GM23338 (cell line): ENCODE measurements around the gene DNAJB13. TPM values are rescaled to one million over a fixed set of nuclear protein-coding genes. Genes with fewer than 3 reads are reported as not detected.

ENCODE experiments used
- ATAC-seq: fragments of 200-7000 bp; cut with Tn5 transposase; 3 replicates; pipeline ENCODE4 v1.9.1; 2020
- DNase-seq: peaks from one replicate; pipeline ENCODE4 v3.0.0-alpha.2; 2015; ENCODE audit warnings: low spot score
- H2AFZ ChIP-seq: fragments of 200-600 bp; sonication (generic); 2 replicates; pipeline ENCODE4 v1.8.0; 2016; ENCODE audit warnings: antibody characterized with exemption, mild to moderate bottlenecking, moderate library complexity
- H3F3A ChIP-seq: fragments of 200-600 bp; sonication (generic); replicated peaks from 2 replicates; pipeline ENCODE4 v1.8.0; 2017; ENCODE audit warnings: antibody characterized with exemption, mixed run types, low read depth
- H3K27ac ChIP-seq: fragments of 200-600 bp; sonication (generic); 2 replicates; pipeline ENCODE4 v1.6.1; 2016; ENCODE audit warnings: low read depth
- H3K27me3 ChIP-seq: fragments of 200-600 bp; sonication (generic); 2 replicates; pipeline ENCODE4 v1.8.0; 2016; ENCODE audit warnings: mild to moderate bottlenecking, mixed run types, moderate library complexity; ENCODE audit not compliant: insufficient read depth
- H3K36me3 ChIP-seq: fragments of 200-600 bp; sonication (generic); 2 replicates; pipeline ENCODE4 v1.8.0; 2016; ENCODE audit warnings: mild to moderate bottlenecking; ENCODE audit not compliant: insufficient read depth
- H3K4me1 ChIP-seq: fragments of 200-600 bp; sonication (generic); 2 replicates; pipeline ENCODE4 v1.8.0; 2016; ENCODE audit warnings: mild to moderate bottlenecking, moderate library complexity; ENCODE audit not compliant: insufficient read depth
- H3K4me2 ChIP-seq: fragments of 200-600 bp; sonication (generic); 2 replicates; pipeline ENCODE4 v1.7.1; 2017; ENCODE audit warnings: mixed run types
- H3K4me3 ChIP-seq: fragments of 200-600 bp; sonication (generic); 2 replicates; pipeline ENCODE4 v1.6.1; 2016; ENCODE audit warnings: mixed run types
- H3K79me2 ChIP-seq: fragments of 200-600 bp; sonication (generic); replicated peaks from 2 replicates; pipeline ENCODE4 v1.8.0; 2017; ENCODE audit warnings: mild to moderate bottlenecking; ENCODE audit not compliant: insufficient read depth
- H3K9me2 ChIP-seq: fragments of 200-600 bp; sonication (generic); 2 replicates; pipeline ENCODE4 v1.8.0; 2017; ENCODE audit not compliant: insufficient read depth
- H4K20me1 ChIP-seq: fragments of 200-600 bp; sonication (generic); replicated peaks from 2 replicates; pipeline ENCODE4 v1.8.0; 2017; ENCODE audit warnings: mild to moderate bottlenecking; ENCODE audit not compliant: insufficient read depth
- H3K27ac Mint-ChIP-seq: 2 replicates; pipeline ENCODE4 v1.8.0; 2020; ENCODE audit warnings: inconsistent platforms, mild to moderate bottlenecking, moderate library complexity, mixed read lengths
- H3K27me3 Mint-ChIP-seq: 3 replicates; pipeline ENCODE4 v1.8.0; 2022; ENCODE audit warnings: low read depth, mild to moderate bottlenecking, moderate library complexity, mixed read lengths, inconsistent platforms; ENCODE audit not compliant: insufficient read depth, poor library complexity
- H3K36me3 Mint-ChIP-seq: 3 replicates; pipeline ENCODE4 v1.8.0; 2021; ENCODE audit warnings: low read depth, mild to moderate bottlenecking, inconsistent platforms, moderate library complexity, mixed read lengths
- H3K4me1 Mint-ChIP-seq: 3 replicates; pipeline ENCODE4 v1.8.0; 2020; ENCODE audit warnings: mild to moderate bottlenecking, inconsistent platforms, mixed read lengths
- H3K4me3 Mint-ChIP-seq: 3 replicates; pipeline ENCODE4 v1.8.0; 2021; ENCODE audit warnings: moderate library complexity, mild to moderate bottlenecking, inconsistent platforms, mixed read lengths
- H3K9me3 Mint-ChIP-seq: 3 replicates; pipeline ENCODE4 v1.8.0; 2020; ENCODE audit warnings: moderate library complexity, mild to moderate bottlenecking, inconsistent platforms, mixed read lengths
- CREB1 ChIP-seq: fragments of 250-450 bp; sonication (Bioruptor Pico); IDR thresholded peaks from 2 replicates; pipeline ENCODE4 v1.5.0; 2020; ENCODE audit warnings: low read depth, mild to moderate bottlenecking, moderate library complexity
- EZH2 ChIP-seq: fragments of 200-600 bp; sonication (generic); IDR thresholded peaks from one replicate; pipeline ENCODE4 v1.8.0; 2017; ENCODE audit warnings: antibody characterized with exemption, mild to moderate bottlenecking, low read depth; ENCODE audit not compliant: unreplicated experiment
- EZH2phosphoT487 ChIP-seq: fragments of 200-600 bp; sonication (generic); IDR thresholded peaks from one replicate; pipeline ENCODE4 v1.8.1; 2018; ENCODE audit warnings: antibody characterized with exemption; ENCODE audit not compliant: unreplicated experiment
- JUNB ChIP-seq: IDR thresholded peaks from one replicate; pipeline ENCODE4 v1.6.1; 2016; ENCODE audit warnings: antibody characterized with exemption; ENCODE audit not compliant: unreplicated experiment
- NANOG ChIP-seq: IDR thresholded peaks from 2 replicates; pipeline ENCODE4 v1.6.1; 2016; ENCODE audit warnings: antibody characterized with exemption, borderline replicate concordance
- POLR2AphosphoS5 ChIP-seq: IDR thresholded peaks from 2 replicates; pipeline ENCODE4 v1.6.1; 2016; ENCODE audit warnings: antibody characterized with exemption, low read depth
- STAT1 ChIP-seq: IDR thresholded peaks from one replicate; pipeline ENCODE4 v1.6.1; 2016; ENCODE audit warnings: antibody characterized with exemption; ENCODE audit not compliant: unreplicated experiment
- ZNF114 ChIP-seq: fragments of 250-450 bp; sonication (Bioruptor Pico); IDR thresholded peaks from 2 replicates; pipeline ENCODE4 v1.5.0; 2020; ENCODE audit warnings: mild to moderate bottlenecking, moderate library complexity
- ZNF331 ChIP-seq: fragments of 250-450 bp; sonication (Bioruptor Pico); IDR thresholded peaks from 2 replicates; pipeline ENCODE4 v1.5.0; 2020; ENCODE audit warnings: low read depth, mild to moderate bottlenecking, moderate library complexity
- polyA plus RNA-seq: library from polyadenylated mRNA; unstranded; fragments of >200 nt; fragmentation: Nextera tagmentation; extraction: Ambion mirVana; gene quantifications from 2 replicates; pipeline ENCODE4 v1.2.1, GENCODE V29; 2016
- total RNA-seq: library from RNA; depleted of rRNA; stranded (reverse); fragments of >200 nt; shearing (Covaris generic); gene quantifications from 2 replicates; pipeline ENCODE4 v1.2.3, GENCODE V29; 2014
- TF ChIP-seq, protein P1 (sequence below): IDR thresholded peaks from 2 replicates; pipeline ENCODE4 v1.6.1; 2016; ENCODE audit warnings: antibody characterized with exemption
- TF ChIP-seq, protein P2 (sequence below): fragments of 250-450 bp; sonication (Bioruptor Pico); IDR thresholded peaks from 2 replicates; pipeline ENCODE4 v1.5.0; 2020; ENCODE audit warnings: mild to moderate bottlenecking, moderate library complexity
- TF ChIP-seq, protein P3 (sequence below), 2 experiments: fragments of 200-600 bp in 1 of 2; sonication (generic) in 1 of 2; conservative IDR thresholded peaks; 2 replicates each; pipeline versions ENCODE4 v1.5.1 to v1.6.1; 2016 to 2017; ENCODE audit warnings: antibody characterized with exemption in 2 of 2, low read depth in 2 of 2, mild to moderate bottlenecking in 2 of 2, moderate library complexity in 1 of 2
- TF ChIP-seq, protein P4 (sequence below): IDR thresholded peaks from one replicate; pipeline ENCODE4 v1.6.1; 2018; ENCODE audit warnings: antibody characterized with exemption; ENCODE audit not compliant: unreplicated experiment

Gene DNAJB13
- total and polyA plus RNA-seq, 2 experiments from 2014 or later: 0.14 to 0.32 TPM

DNA sequence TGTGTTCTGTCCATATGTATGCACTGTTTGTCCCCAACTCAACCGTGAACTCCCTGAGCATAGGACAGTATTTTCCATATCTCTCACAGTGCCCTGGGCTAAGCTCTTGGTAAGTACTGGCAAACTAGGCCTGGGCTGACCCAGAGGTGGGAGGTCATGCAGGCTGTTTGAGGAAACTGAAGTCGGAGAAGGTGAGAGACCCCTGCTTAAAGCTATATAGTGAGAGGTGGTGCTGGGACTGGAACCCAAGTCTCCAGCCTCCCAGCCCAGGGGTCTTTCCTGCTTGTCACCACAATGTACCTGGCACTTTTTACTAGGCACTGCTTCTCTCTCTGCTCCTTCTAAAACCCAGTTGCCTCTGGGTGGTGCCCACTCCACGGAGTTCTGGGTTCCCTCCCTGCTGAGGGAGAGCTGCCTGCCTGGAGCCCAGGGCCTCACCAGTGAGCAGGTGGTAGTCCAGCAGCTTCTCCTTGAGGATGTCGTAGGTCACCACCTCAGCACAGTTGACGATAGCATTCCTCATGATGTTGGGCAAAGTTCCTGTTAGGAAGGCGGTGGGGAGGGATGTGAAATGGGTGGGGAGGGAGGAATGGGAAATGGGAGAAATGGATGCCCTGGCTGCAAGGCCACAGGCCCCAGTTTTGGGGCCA is 53.3 kb downstream of the DNAJB13 start:
- Mint-ChIP-seq H3K4me1 (peaks cover 17% of the 10 kb centered on the region), H3K4me3 (no peak overlapping the region), H3K27me3 (peaks cover 7% of the 10 kb centered on the region), H3K36me3 (no peaks in the 10 kb centered on the region; the same call in 2 of the 3 replicates), H3K27ac (no peak overlapping the region), H3K9me3 (no peaks in the 10 kb centered on the region)
- H3K27ac ChIP-seq: no peak overlapping the region
- H3K36me3 ChIP-seq: no peaks in the 10 kb centered on the region
- H4K20me1 ChIP-seq: no peaks in the 10 kb centered on the region
- H3K79me2 ChIP-seq: no peaks in the 10 kb centered on the region
- no peaks in the 10 kb centered on the region for H3K4me1 ChIP-seq
- no peak overlapping the region for H3K4me3 ChIP-seq
- no peak overlapping the region for H3K4me2 ChIP-seq
- TF ChIP-seq ZNF331: no peak
- TF ChIP-seq ZNF114: no peak
- TF ChIP-seq JUNB: no peak
- TF ChIP-seq, protein P1, sequence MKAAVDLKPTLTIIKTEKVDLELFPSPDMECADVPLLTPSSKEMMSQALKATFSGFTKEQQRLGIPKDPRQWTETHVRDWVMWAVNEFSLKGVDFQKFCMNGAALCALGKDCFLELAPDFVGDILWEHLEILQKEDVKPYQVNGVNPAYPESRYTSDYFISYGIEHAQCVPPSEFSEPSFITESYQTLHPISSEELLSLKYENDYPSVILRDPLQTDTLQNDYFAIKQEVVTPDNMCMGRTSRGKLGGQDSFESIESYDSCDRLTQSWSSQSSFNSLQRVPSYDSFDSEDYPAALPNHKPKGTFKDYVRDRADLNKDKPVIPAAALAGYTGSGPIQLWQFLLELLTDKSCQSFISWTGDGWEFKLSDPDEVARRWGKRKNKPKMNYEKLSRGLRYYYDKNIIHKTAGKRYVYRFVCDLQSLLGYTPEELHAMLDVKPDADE: no peak
- TF ChIP-seq CREB1 (CRISPR knock-in tag): no peak
- TF ChIP-seq, protein P2, sequence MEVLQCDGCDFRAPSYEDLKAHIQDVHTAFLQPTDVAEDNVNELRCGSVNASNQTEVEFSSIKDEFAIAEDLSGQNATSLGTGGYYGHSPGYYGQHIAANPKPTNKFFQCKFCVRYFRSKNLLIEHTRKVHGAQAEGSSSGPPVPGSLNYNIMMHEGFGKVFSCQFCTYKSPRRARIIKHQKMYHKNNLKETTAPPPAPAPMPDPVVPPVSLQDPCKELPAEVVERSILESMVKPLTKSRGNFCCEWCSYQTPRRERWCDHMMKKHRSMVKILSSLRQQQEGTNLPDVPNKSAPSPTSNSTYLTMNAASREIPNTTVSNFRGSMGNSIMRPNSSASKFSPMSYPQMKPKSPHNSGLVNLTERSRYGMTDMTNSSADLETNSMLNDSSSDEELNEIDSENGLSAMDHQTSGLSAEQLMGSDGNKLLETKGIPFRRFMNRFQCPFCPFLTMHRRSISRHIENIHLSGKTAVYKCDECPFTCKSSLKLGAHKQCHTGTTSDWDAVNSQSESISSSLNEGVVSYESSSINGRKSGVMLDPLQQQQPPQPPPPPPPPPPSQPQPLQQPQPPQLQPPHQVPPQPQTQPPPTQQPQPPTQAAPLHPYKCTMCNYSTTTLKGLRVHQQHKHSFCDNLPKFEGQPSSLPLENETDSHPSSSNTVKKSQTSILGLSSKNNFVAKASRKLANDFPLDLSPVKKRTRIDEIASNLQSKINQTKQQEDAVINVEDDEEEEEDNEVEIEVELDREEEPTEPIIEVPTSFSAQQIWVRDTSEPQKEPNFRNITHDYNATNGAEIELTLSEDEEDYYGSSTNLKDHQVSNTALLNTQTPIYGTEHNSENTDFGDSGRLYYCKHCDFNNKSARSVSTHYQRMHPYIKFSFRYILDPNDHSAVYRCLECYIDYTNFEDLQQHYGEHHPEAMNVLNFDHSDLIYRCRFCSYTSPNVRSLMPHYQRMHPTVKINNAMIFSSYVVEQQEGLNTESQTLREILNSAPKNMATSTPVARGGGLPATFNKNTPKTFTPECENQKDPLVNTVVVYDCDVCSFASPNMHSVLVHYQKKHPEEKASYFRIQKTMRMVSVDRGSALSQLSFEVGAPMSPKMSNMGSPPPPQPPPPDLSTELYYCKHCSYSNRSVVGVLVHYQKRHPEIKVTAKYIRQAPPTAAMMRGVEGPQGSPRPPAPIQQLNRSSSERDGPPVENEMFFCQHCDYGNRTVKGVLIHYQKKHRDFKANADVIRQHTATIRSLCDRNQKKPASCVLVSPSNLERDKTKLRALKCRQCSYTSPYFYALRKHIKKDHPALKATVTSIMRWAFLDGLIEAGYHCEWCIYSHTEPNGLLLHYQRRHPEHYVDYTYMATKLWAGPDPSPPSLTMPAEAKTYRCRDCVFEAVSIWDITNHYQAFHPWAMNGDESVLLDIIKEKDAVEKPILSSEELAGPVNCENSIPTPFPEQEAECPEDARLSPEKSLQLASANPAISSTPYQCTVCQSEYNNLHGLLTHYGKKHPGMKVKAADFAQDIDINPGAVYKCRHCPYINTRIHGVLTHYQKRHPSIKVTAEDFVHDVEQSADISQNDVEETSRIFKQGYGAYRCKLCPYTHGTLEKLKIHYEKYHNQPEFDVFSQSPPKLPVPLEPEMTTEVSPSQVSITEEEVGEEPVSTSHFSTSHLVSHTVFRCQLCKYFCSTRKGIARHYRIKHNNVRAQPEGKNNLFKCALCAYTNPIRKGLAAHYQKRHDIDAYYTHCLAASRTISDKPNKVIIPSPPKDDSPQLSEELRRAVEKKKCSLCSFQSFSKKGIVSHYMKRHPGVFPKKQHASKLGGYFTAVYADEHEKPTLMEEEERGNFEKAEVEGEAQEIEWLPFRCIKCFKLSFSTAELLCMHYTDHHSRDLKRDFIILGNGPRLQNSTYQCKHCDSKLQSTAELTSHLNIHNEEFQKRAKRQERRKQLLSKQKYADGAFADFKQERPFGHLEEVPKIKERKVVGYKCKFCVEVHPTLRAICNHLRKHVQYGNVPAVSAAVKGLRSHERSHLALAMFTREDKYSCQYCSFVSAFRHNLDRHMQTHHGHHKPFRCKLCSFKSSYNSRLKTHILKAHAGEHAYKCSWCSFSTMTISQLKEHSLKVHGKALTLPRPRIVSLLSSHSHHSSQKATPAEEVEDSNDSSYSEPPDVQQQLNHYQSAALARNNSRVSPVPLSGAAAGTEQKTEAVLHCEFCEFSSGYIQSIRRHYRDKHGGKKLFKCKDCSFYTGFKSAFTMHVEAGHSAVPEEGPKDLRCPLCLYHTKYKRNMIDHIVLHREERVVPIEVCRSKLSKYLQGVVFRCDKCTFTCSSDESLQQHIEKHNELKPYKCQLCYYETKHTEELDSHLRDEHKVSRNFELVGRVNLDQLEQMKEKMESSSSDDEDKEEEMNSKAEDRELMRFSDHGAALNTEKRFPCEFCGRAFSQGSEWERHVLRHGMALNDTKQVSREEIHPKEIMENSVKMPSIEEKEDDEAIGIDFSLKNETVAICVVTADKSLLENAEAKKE: no peak
- TF ChIP-seq STAT1: no peak
- TF ChIP-seq EZH2phosphoT487: no peak
- TF ChIP-seq, protein P3, sequence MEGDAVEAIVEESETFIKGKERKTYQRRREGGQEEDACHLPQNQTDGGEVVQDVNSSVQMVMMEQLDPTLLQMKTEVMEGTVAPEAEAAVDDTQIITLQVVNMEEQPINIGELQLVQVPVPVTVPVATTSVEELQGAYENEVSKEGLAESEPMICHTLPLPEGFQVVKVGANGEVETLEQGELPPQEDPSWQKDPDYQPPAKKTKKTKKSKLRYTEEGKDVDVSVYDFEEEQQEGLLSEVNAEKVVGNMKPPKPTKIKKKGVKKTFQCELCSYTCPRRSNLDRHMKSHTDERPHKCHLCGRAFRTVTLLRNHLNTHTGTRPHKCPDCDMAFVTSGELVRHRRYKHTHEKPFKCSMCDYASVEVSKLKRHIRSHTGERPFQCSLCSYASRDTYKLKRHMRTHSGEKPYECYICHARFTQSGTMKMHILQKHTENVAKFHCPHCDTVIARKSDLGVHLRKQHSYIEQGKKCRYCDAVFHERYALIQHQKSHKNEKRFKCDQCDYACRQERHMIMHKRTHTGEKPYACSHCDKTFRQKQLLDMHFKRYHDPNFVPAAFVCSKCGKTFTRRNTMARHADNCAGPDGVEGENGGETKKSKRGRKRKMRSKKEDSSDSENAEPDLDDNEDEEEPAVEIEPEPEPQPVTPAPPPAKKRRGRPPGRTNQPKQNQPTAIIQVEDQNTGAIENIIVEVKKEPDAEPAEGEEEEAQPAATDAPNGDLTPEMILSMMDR (conservative IDR thresholded peaks at IDR 0.05; ENCODE audit: low read depth in 2 of 2): no peak
- no peak for TF ChIP-seq NANOG
- TF ChIP-seq POLR2AphosphoS5: no peak
- TF ChIP-seq EZH2: no peak
- TF ChIP-seq, protein P4, sequence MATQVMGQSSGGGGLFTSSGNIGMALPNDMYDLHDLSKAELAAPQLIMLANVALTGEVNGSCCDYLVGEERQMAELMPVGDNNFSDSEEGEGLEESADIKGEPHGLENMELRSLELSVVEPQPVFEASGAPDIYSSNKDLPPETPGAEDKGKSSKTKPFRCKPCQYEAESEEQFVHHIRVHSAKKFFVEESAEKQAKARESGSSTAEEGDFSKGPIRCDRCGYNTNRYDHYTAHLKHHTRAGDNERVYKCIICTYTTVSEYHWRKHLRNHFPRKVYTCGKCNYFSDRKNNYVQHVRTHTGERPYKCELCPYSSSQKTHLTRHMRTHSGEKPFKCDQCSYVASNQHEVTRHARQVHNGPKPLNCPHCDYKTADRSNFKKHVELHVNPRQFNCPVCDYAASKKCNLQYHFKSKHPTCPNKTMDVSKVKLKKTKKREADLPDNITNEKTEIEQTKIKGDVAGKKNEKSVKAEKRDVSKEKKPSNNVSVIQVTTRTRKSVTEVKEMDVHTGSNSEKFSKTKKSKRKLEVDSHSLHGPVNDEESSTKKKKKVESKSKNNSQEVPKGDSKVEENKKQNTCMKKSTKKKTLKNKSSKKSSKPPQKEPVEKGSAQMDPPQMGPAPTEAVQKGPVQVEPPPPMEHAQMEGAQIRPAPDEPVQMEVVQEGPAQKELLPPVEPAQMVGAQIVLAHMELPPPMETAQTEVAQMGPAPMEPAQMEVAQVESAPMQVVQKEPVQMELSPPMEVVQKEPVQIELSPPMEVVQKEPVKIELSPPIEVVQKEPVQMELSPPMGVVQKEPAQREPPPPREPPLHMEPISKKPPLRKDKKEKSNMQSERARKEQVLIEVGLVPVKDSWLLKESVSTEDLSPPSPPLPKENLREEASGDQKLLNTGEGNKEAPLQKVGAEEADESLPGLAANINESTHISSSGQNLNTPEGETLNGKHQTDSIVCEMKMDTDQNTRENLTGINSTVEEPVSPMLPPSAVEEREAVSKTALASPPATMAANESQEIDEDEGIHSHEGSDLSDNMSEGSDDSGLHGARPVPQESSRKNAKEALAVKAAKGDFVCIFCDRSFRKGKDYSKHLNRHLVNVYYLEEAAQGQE: no peak
- H3K9me2 ChIP-seq: no peaks in the 10 kb centered on the region
- ATAC-seq: no peak
- DNase-seq: no peak
- H3F3A ChIP-seq: no peaks in the 10 kb centered on the region
- H3K27me3 ChIP-seq: no peaks in the 10 kb centered on the region
- no peak overlapping the region for H2AFZ ChIP-seq
